ENCODE measurements around the gene JARID2. TPM values are rescaled to one million over a fixed set of nuclear protein-coding genes. Genes with fewer than 3 reads are reported as not detected.
A peak's percentile ranks its signal among the peaks of the same experiment; 100 is the strongest.

JARID2 gene
- total and polyA plus RNA-seq, 9 of the 15 experiments (the other 6 are each of a cell fraction or from before 2014, with no cell fraction given), result 5.0 to 29.0 (median 15.6) TPM

- CTCF ChIA-PET (ENCODE audit: low intra/inter-chr PET ratio), result no interaction called here
- H4K20me1 ChIP-seq (replicated peaks; ENCODE audit: control insufficient read depth, insufficient read depth, low read length), result peaks cover 64% of the 10 kb centered on the region
- DNase-seq (ENCODE audit: extremely low read depth in 1 of 4, low spot score in 3 of 4), result peak in 1 of 4 experiments; percentile 63
- WGBS (ENCODE audit: insufficient coverage, low coverage, missing lambda C conversion rate), result 9% methylated on average over 3 of the region's 3 CpGs
- no peak overlapping the region for H3K27ac ChIP-seq (ENCODE audit: extremely low read depth, low read depth, low read length)
- H3K4me1 ChIP-seq (replicated peaks in 1 of 2; ENCODE audit: control insufficient read depth in 2 of 2, insufficient read depth in 2 of 2, low read length in 2 of 2), result peaks cover 22 to 47% of the 10 kb centered on the region in 2 experiments; a peak in 4 of 5 replicates
- no peaks in the 10 kb centered on the region; the same call in 2 of the 3 replicates for H3K36me3 ChIP-seq (ENCODE audit: control insufficient read depth, insufficient read depth, low read length)
- intact Hi-C loops (cut with micrococcal nuclease) (loop anchor here (5.0 kb wide), 1 partner anchor 85 kb away; no protein-coding TSS in a partner anchor), in situ Hi-C loops (cut with MboI) (no loop called here)
- H3K9me1 ChIP-seq (ENCODE audit: control insufficient read depth, insufficient read depth, low read length), result peaks cover 9% of the 10 kb centered on the region
- no peak overlapping the region for H3K4me3 ChIP-seq
- peak; percentile 84 for ATAC-seq
- no peak overlapping the region for H2AFZ ChIP-seq (ENCODE audit: low read depth, low read length)
- peak overlapping the region in 1 of 2 experiments; percentile 72; a peak in 1 of 4 replicates for H3K9ac ChIP-seq (ENCODE audit: insufficient read depth in 1 of 2, low read depth in 2 of 2, low read length in 2 of 2)
- H3K79me2 ChIP-seq (ENCODE audit: control insufficient read depth, insufficient read depth, low read length), result peaks cover 94% of the 10 kb centered on the region
- peak overlapping the region; percentile 35; the same call in 1 of the 2 replicates for H3K4me2 ChIP-seq (ENCODE audit: insufficient read depth, low read length)
- no TSS peak for BruUV-seq (replicated peaks)
- POLR2A ChIA-PET, result no interaction called here
- no peaks in the 10 kb centered on the region for H3K27me3 ChIP-seq (ENCODE audit: control insufficient read depth in 2 of 2, insufficient read depth in 2 of 2, low read length in 2 of 2)
- no peaks in the 10 kb centered on the region for H3K9me3 ChIP-seq (replicated peaks; ENCODE audit: control insufficient read depth, insufficient read depth, low read depth, low read length)
- peak; percentile 23 for FAIRE-seq
- no peak for TF ChIP-seq NUFIP1 (IDR thresholded peaks at IDR 0.05; ENCODE audit: partially characterized antibody)
- no peak for TF ChIP-seq RREB1 (CRISPR knock-in tag; IDR thresholded peaks at IDR 0.05)
- no peak for TF ChIP-seq POLR3A (IDR thresholded peaks at IDR 0.05; ENCODE audit: borderline replicate concordance, extremely low read depth, insufficient read depth, insufficient read length)
- TF ChIP-seq TAF7 (tag; IDR thresholded peaks at IDR 0.05), result no peak
- peak; percentile 29; the same call in 1 of the 2 replicates for TF ChIP-seq REST (IDR thresholded peaks at IDR 0.05; ENCODE audit: borderline replicate concordance)
- TF ChIP-seq REST (CRISPR knock-in tag; IDR thresholded peaks at IDR 0.05; ENCODE audit: low read depth), result no peak
- no peak for TF ChIP-seq PHB2 (IDR thresholded peaks at IDR 0.05; ENCODE audit: low read depth)
Measured at GRCh38 chr6:15337582-15337981, 91.7 kb downstream of the JARID2 start.

All from K562 (cell line).